ENCODE results near the gene UBD. TPM values are rescaled to one million over a fixed set of nuclear protein-coding genes. Genes with fewer than 3 reads are reported as not detected.
A peak's percentile ranks its signal among the peaks of the same experiment; 100 is the strongest.

The UBD gene
- total RNA-seq (100 to 1,000 TPM in 2 of 6 donors, 1 to 10 TPM in 3, under 1 TPM in 1; 0.66 to 331 (median 6.3) TPM), polyA plus RNA-seq (10 to 100 TPM in 1 of 2 donors, 1 to 10 TPM in 1; 4.4 to 32.2 TPM)

GRCh38 chr6:29559524-29560287 lies at the start of gene UBD:
Gene UBD, minus strand, starts transcription at chr6:29559732. Its CDS starts 31 bp downstream, at chr6:29559701.
- Histone ChIP-seq H3K9me3 (no peaks in the 10 kb centered on the region), H3K27me3 (peaks cover 0 to 9% (median 0%) of the 10 kb centered on the region in 4 donors), H3K36me3 (no peaks in the 10 kb centered on the region), H3K4me1 (peaks cover 0 to 12% (median 0%) of the 10 kb centered on the region in 3 donors), H3K4me3 (peak within 1 kb of the TSS in 1 of 4 donors; percentile 19), H3K27ac (peak within 1 kb of the TSS in 2 of 4 donors; percentile 41 to 60)
- intact Hi-C loops (cut with DNase I), result no loop called here
- FAIRE-seq (no peak), DNase-seq (peak in 1 of 6 donors; percentile 27), ATAC-seq (peak in 3 of 4 donors; percentile 25 to 66 (median 63))
- 64 to 65% methylated on average over 6 of the region's 6 CpGs for WGBS, 2 donors
- TF ChIP-seq CTCF (IDR thresholded peaks at IDR 0.05), result no peak

GRCh38 chr6:29608131-29608530 lies 48.6 kb upstream of the UBD start:
- no peak for TF ChIP-seq CTCF (IDR thresholded peaks at IDR 0.05)
- ATAC-seq, result no peak
- DNase-seq, result no peak
- H3K4me3 ChIP-seq, result no peak overlapping the region
- no peaks in the 10 kb centered on the region for H3K9me3 ChIP-seq
- FAIRE-seq, result no peak
- intact Hi-C loops (cut with DNase I), result no loop called here
- no peaks in the 10 kb centered on the region for H3K4me1 ChIP-seq
- no peak overlapping the region for H3K27ac ChIP-seq
- H3K36me3 ChIP-seq, result peaks cover 0 to 8% (median 0%) of the 10 kb centered on the region in 3 donors
- no peaks in the 10 kb centered on the region for H3K27me3 ChIP-seq

DNA sequence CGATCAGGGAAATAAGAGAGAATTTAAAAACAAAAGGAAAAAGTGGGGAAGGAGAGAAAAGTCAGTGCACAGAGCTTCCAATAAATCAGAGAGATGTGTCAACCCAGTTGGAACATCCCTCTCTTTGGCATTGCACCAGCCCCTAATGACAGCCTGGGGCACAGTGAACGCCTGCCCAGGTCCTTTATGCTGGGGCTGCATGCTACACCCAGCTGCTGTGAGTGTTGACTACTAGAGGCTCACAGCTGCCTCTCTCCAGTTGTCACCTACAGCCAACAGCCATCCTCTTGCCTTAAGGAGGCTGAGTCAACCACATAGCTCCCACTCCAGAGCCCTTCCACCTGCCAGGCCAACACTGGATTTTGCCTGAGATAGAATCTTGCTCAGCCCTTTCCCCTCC lies 44.4 kb upstream of the UBD start:
- Histone ChIP-seq H3K4me3 (no peak overlapping the region), H3K4me1 (no peaks in the 10 kb centered on the region), H3K9me3 (no peaks in the 10 kb centered on the region), H3K27ac (no peak overlapping the region), H3K36me3 (peaks cover 0 to 8% (median 0%) of the 10 kb centered on the region in 3 donors), H3K27me3 (no peaks in the 10 kb centered on the region)
- intact Hi-C loops (cut with DNase I), result no loop called here
- no peak for ATAC-seq
- TF ChIP-seq CTCF (IDR thresholded peaks at IDR 0.05), result no peak
- no peak for DNase-seq
- no peak for FAIRE-seq
- 89 to 90% methylated on average over 2 of the region's 2 CpGs for whole genome bisulfite sequencing, 2 donors

- H3K27me3 ChIP-seq, result no peaks in the 10 kb centered on the region
- no peak overlapping the region for H3K27ac ChIP-seq
- no peak overlapping the region for H3K4me3 ChIP-seq
- DNase-seq (no peak), ATAC-seq (no peak), FAIRE-seq (no peak)
- intact Hi-C loops (cut with DNase I), result no loop called here
- no peaks in the 10 kb centered on the region for H3K9me3 ChIP-seq
- TF ChIP-seq CTCF (IDR thresholded peaks at IDR 0.05), result no peak
- H3K4me1 ChIP-seq, result no peaks in the 10 kb centered on the region
- 82 to 90% methylated on average over 11 of the region's 11 CpGs for WGBS, 2 donors
- H3K36me3 ChIP-seq, result peaks cover 0 to 8% (median 0%) of the 10 kb centered on the region in 3 donors
Measured at GRCh38 chr6:29603456-29603855, 43.9 kb upstream of the UBD start.
